ENCODE measurements around the gene ADAM15.

Gene ADAM15

DNA sequence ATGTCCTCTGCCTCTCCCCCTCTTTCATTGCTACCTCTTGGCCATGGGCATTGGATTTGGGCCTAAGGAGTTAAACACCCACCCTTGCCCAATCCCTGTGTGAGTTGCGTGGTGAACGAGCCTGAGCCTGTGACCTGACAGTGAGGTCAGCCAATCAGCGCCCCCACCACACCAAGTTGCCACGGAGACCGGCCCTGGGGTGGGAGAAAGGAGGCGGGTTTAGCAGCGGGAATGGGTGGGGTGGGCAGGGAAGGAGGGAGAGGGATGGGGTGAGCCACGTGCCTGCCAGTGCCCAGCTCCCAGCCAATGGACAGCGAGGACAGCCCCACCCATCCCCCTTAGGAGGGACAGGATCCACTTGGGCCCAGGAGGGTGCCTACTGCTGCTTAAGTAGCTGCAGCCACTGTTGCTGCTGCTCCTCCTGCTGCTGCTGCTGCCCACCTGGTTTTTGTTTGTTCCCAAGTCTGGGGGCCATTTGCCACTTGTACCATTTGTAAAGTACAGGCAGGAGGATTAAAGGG, 39.0 kb upstream of the ADAM15 start:
- no peak for DNase-seq (ENCODE audit: low spot score)
- no peak for TF ChIP-seq CTCF (IDR thresholded peaks at IDR 0.05; ENCODE audit: borderline replicate concordance, control extremely low read depth, extremely low read depth, insufficient read depth, missing control alignments)
- in situ Hi-C loops (cut with MboI; ENCODE audit: low sequenced_read_pairs, unreplicated experiment), result no loop called here

DNA sequence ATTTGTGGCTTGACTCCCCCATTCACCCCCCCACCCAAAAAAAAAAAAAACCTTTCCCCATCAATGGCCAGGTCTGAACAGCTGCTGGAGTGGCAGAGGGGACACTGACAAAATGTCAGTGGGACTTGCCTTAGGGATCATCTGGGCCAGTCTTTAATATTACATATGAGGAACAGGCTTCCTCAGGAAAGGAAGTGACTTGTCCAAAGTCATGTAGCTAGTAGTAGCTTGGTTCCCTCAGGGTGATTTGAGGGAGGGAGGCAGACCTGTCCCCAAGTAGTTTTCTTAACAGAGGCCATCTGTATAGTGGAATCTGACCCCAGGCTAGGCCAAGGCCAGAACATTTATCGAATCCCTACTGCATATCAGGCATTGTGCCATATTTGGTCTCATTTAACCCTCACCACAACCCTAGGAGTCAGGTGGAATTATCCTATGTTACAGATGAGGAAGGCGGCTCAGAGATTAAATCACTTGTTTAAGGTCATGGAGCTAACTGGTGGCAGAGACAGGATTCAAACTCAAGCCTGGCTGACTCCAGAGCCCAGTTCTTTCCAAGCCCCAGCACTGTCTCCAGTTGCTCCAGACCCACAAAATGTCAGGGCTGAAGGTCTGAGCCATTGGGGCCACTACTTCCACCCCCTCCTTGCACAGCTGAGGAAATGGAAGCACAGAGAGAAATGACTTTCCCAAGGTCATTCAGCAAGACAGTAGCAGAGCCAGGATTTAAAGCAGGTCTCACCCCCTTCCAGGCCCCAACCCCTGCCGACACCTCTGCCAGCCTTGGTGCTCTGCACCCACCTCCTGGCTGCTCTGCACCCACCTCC, 38.1 kb upstream of the ADAM15 start:
- TF ChIP-seq CTCF (IDR thresholded peaks at IDR 0.05; ENCODE audit: borderline replicate concordance, control extremely low read depth, extremely low read depth, insufficient read depth, missing control alignments), result no peak
- in situ Hi-C loops (cut with MboI; ENCODE audit: low sequenced_read_pairs, unreplicated experiment), result no loop called here
- DNase-seq (ENCODE audit: low spot score), result no peak

- no peak for DNase-seq (ENCODE audit: low spot score)
- TF ChIP-seq CTCF (IDR thresholded peaks at IDR 0.05; ENCODE audit: borderline replicate concordance, control extremely low read depth, extremely low read depth, insufficient read depth, missing control alignments), result no peak
- in situ Hi-C loops (cut with MboI; ENCODE audit: low sequenced_read_pairs, unreplicated experiment), result no loop called here
Observed at GRCh38 chr1:155013632-155014031, 37.5 kb upstream of the ADAM15 start.

DNA sequence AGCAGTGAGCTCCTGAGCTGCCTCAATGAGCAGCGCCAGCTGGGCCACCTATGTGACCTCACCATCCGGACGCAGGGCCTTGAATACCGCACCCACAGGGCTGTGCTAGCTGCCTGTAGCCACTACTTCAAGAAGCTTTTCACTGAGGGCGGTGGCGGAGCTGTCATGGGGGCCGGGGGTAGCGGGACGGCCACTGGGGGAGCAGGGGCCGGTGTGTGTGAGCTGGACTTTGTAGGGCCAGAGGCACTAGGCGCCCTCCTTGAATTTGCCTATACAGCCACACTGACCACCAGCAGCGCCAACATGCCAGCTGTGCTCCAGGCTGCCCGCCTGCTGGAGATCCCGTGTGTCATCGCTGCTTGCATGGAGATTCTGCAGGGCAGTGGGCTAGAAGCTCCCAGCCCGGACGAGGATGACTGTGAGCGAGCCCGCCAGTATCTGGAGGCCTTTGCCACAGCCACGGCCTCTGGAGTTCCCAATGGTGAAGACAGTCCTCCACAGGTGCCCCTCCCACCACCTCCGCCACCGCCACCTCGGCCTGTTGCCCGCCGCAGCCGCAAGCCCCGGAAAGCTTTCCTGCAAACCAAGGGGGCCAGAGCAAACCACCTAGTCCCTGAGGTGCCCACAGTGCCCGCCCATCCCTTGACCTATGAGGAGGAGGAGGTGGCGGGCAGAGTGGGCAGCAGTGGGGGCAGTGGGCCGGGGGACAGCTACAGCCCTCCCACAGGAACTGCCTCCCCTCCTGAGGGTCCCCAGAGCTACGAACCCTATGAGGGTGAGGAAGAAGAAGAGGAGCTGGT, 36.2 kb upstream of the ADAM15 start:
- TF ChIP-seq CTCF (IDR thresholded peaks at IDR 0.05; ENCODE audit: borderline replicate concordance, control extremely low read depth, extremely low read depth, insufficient read depth, missing control alignments), result no peak
- in situ Hi-C loops (cut with MboI; ENCODE audit: low sequenced_read_pairs, unreplicated experiment), result no loop called here
- no peak for DNase-seq (ENCODE audit: low spot score)

DNA sequence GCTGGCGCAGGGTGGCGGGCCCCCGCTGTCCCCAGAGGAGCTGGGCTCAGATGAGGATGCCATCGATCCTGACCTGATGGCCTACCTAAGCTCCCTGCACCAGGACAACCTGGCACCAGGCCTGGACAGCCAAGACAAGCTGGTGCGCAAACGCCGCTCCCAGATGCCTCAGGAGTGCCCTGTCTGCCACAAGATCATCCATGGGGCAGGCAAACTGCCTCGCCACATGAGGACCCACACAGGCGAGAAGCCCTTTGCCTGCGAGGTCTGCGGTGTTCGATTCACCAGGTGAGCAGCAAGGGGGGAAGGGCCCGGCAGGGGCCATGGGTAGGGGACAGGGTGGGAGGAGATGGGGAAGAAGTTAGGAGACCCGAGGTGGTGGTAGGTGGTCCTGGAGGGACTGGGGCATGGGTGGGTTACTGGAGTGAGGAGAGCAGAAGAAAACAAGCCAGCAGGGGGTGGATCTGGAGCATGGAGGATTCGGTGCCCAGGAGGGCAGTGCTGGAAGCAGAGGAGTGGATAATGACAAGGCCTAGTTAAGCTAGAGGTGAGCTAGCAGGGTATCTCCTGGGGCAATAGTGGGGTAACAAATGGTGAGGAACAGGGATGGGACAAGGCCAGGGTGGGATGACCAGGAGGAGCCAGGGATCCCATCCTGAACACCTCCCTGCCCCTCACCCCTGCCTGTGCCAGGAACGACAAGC, 35.4 kb upstream of the ADAM15 start:
- in situ Hi-C loops (cut with MboI; ENCODE audit: low sequenced_read_pairs, unreplicated experiment), result no loop called here

More for the DNA sequence above, 35.4 kb upstream of the ADAM15 start:
- no peak for TF ChIP-seq CTCF (IDR thresholded peaks at IDR 0.05; ENCODE audit: borderline replicate concordance, control extremely low read depth, extremely low read depth, insufficient read depth, missing control alignments)
- DNase-seq (ENCODE audit: low spot score), result no peak

Measured in GM13976 (cell line).